ENCODE measurements around the gene SNX21.

- TF ChIP-seq, protein P1, sequence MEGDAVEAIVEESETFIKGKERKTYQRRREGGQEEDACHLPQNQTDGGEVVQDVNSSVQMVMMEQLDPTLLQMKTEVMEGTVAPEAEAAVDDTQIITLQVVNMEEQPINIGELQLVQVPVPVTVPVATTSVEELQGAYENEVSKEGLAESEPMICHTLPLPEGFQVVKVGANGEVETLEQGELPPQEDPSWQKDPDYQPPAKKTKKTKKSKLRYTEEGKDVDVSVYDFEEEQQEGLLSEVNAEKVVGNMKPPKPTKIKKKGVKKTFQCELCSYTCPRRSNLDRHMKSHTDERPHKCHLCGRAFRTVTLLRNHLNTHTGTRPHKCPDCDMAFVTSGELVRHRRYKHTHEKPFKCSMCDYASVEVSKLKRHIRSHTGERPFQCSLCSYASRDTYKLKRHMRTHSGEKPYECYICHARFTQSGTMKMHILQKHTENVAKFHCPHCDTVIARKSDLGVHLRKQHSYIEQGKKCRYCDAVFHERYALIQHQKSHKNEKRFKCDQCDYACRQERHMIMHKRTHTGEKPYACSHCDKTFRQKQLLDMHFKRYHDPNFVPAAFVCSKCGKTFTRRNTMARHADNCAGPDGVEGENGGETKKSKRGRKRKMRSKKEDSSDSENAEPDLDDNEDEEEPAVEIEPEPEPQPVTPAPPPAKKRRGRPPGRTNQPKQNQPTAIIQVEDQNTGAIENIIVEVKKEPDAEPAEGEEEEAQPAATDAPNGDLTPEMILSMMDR (IDR thresholded peaks at IDR 0.05): no peak
- no peak for TF ChIP-seq POLR2A (IDR thresholded peaks at IDR 0.05; ENCODE audit: low read depth)
- no peak for TF ChIP-seq POLR2AphosphoS5 (IDR thresholded peaks at IDR 0.05)
- TF ChIP-seq EP300 (IDR thresholded peaks at IDR 0.05): no peak
Observed at GRCh38 chr20:45882469-45883099, 49.0 kb downstream of the SNX21 start.
